HG03280 (cell line): ENCODE results near the gene TFIP11.
"Not testable (repeated sequence)": the region's sequence is repeated elsewhere in the genome, so short reads cannot be mapped to it uniquely, and the experiment has no call there.

Source experiments
- ATAC-seq: cut with Tn5 transposase; IDR thresholded peaks from one replicate; pipeline ENCODE4 v1.9.1; 2021; ENCODE audit warnings: mild to moderate bottlenecking, moderate library complexity; ENCODE audit not compliant: unreplicated experiment

TFIP11 gene

DNA sequence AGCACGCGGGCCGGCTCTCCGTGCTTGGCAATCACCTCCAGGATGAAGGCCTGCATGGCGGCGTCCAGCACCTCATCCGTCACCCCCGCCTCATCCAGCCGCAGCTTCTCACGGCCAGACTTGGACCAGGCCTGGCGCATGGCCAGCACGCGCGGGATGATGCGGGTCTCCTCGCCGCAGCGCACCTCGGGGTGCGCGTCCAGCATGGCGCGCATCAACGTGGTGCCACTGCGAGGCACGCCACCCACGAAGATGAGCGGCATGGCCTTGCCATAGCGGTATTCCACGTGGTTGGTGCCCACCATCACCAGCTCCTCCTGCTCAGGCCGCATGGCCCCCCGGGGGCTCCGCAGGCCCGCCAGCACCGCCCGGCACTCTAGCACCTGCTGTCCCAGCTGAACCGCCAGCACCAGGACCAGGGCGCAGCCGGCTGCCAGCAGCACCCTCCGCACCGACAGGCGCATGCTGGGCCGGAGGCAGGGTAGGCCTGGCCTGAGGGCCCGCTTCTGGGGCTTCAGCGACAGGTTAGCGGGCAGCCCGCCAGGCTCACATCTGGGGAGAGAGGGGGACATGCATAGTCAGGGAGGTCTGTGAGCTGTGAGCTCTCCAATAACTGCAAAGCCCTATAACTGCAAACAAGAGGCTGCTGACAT is 29.0 kb upstream of the TFIP11 start:
- ATAC-seq, result no peak

DNA sequence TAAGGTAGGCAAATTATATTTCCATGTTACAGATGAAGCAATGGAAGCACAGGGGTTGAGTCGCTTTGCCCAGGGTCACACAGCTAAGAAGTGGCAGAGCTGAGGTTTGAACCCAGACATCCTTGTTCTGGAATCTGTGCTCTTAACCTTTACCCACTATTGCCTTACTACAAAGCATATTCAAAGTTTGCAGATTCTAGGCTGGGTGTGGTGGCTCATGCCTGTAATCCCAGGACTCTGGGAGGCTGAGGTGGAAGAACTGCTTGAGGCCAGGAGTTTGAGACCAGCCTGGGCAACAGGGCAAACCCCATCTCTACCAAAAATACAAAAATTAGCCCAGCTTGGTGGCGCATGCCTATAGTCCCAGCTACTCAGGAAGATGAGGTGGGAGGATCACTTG is 27.8 kb upstream of the TFIP11 start:
- ATAC-seq, result no peak

DNA sequence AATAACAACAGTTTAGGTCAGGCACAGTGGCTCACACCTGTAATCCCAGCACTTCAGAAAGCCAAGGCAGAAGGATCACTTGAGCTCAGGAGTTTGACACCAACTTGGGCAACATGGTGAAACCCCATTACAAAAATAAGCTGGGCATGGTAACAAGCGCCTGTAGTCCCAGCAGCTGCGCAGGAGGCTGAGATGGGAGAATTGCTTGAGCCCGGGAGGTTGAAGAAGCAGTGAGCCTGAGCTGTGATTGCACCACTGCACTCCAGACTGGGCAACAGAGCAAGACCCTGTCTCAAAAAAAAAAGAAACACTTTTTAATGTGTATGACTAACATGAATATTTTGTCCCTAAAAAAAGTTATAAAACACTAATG is 24.5 kb upstream of the TFIP11 start:
- no peak for ATAC-seq

DNA sequence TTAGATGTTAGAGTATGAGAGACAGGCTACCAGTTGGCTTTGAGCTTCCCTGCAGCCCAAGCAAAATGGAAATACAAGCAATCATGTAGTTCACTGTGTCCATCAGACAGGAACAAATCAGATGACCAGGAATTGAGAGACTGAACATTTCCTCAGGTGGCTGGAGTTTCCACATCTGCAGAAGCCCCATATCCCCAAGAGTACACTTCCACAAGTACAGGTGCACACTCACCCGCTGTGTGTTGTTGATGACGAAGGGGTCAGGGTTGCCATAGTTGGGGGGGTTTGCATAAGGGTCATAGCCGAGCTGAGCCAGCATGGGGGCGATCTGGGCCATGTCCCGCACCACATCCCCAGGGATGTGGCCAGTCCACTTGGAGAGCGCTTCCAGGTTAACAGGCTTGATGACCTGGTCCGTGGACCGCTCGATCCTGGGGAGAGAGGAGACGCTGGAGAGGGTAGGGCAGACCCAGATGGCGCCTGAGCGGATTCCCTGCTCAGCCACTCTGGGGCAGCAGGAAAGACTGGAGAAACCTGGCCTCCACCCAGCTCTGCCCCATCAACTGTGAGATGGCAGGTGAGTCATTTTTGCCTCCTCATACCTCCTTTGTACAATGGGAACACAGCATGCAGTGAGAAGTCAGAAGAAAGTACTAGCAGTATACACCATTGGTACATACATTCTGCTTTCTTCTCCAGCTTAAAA is 23.9 kb upstream of the TFIP11 start:
- ATAC-seq, result no peak

DNA sequence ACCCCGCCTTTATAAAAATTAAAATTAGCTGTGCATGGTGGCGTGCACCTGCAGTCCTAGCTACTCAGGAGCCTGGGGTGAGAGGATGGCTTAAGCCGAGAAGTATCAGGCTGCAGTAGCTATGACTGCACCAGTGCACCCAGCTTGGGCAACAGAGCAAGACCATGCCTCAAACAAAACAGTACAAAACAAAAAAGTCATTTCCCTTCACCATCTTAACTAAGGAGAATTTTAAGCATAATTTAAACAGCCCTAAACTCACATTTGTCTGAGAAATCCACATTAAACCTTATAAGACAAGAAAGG is 23.3 kb upstream of the TFIP11 start:
- ATAC-seq, result no peak

DNA sequence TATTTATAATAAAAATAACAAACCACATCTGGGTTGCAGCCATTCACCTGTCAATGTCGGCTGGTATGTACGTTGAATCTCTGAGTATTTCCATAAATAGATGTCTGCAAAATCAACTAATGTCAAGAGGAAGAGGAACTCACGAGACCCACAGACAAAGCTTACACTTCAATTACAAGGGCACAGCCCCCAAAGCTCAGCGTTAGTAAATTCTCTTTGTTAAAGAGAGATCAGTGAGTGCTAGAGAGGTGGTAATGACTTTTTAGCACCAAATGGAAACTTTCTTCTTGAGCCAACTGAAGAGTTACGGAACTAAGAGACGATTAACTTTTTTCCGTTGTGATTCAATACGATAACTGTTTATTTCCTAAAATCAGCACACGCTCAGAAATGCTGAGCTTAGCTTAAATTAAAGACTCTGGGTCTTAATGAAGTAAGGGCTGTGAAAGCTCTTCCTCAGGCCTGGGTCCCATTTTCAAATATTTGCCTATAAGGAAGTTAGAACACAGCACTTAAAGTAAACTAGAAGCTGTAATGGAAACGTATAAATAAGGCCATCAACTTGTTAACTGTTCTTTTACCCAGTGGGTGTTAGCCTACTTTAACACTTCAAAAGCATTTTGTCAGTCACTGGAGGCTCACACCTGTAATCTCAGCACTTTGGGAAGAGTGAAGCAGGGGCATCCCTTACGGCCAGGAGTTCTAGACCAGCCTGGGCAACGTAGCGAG is 22.8 kb upstream of the TFIP11 start:
- ATAC-seq, result no peak

DNA sequence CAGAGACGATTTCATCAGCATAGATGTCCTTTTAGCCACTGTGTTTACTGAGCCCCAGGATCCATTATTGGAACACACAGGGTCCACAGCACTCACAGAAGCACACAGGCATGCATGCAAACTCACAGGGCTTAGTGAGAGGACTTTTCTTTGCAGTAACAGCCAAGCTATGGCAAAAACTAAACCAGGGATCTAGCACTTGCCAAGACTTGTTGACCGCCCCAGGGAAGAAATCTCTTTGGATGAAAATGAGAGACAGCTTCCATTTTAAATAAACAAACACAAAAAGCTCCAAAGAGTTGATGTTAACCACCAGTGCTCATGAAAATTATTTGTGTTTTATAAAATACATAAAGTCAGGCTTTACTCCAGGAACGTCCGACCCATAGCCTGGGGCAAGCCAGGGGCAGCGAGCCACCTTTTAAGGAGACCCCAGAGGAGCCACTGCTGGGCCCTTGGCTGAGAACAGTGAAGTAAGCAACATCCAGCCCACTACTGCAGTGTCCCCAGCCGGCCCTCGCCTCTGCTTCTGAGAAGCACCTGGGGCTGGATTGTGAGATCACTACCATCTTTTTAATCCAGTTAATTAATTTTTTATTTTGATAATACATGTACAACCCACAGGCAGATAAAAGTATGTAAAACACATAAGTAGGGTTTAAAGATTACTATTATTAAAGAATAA is 22.0 kb upstream of the TFIP11 start:
- no peak for ATAC-seq

DNA sequence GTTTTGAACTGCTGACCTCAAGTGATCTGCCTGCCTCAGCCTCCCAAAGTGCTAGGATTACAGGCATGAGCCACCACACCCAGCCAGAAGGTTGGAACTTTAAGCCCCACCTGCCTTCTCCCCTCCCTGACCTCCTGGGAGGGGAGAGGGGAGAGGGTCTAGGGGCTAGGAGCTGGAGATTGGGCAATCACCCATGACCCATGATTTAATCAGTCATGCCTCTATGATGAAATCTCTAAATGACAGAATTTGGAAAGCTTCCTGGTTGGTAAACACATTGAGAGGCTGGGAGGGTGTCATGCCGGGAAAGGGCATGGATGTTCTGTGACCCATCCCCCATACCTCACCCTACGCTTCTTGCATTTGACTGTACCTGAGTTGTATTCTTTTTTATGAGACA is 17.1 kb upstream of the TFIP11 start:
- ATAC-seq, result no peak

DNA sequence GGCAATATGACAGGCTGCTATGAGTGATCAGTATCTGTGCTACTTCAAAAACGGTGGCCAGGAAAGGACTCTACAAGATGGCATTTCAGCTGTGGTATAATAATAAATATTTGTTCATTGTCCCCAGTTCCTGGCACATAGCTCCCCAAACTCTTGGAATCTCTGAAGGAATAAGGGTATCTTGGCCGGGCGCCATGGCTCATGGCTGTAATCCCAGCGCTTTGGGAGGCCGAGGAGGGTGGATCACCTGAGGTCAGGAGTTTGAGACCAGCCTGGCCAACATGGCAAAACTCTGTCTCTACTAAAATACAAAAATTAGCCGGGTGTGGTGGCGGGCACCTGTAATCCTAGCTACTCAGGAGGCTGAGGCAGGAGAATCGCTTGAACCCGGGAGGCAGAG is 16.2 kb upstream of the TFIP11 start:
- not testable (repeated sequence) for ATAC-seq

DNA sequence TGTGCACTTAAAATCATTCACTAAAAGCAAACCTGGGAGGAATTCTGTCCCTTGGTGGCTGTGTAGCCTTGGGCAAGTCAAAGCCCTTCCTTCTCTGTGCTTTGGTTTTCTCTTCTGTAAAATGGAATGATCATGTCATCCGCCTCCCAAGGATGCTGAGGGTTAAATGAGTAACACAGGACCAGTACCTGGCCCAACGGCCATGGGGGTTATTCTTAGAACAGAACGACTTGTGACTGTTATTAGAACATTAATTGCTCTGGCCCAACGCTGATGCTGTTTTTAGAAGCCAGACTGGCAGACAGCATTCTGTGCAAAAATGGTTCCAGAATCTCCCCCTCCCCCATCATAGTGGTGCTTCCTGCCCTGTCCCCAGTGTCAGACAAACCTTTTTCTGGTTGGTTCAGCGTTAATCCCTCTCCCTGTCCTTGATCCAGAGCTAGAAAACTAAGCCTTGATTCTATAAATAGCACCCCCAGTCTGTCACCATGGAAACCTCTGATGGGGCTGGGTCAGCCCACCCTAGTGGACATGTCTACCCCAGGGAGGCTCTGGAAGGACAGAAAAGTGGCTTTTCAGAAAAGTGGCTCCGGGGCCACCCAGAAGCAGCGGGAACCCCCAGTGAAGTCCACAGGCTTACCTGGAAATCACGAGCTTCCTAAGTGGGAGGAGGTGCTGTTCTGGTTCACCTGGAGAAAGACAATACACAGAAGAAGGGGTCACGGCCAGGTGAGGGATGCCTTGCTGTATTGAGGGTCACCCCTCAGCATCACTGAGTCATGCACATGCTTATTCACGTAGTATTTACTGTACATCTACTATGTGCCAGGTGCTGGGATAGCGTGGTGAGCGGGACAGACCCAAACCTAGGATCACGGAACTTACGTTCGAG is 15.5 kb upstream of the TFIP11 start:
- ATAC-seq, result no peak

DNA sequence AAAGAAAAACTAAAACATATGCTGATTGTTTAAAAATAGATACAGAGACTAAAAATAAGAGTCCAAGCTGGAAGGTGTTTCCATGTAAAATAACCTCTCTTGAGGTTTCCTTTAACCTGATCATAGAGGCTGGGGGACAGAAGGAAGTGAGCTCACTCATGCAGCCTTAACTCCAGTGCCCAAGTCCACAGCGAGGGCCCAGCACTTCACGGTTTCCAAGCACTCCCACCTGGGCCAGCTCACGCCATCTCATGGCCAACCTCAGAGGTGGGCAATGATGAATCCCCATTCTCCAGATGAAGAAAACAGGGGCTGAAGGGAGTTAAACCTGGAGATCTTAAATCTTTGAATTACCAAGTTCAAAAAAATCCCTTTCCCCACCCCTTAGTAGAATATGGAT is 14.9 kb upstream of the TFIP11 start:
- no peak for ATAC-seq

DNA sequence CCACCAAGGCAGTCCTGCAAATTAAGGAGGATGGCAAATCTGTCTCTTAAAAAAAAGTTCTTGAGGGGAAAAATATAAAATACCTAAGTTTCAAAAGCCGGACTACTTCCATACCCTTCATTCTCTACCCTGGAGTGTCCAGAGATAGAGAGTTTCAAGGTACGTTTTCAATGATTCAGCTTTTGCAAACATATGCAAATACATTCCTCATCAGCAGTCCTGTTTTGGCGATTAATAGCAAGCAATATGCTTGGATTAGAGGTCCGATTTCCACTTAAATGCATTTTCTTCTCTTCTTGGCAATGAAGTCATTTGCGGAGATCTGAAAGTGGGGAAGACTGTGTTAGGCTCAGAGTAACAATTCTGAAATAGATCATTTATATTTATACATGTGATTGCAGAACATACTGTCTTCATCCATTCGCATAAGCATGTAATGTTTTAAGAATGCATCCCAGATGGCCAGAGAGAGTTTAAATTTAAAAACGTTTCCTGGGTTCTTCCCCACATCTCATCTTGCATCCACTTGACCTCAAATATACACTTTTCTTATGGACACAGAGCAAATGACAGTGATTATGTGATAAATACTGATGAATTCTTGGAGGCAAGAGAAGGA is 13.8 kb upstream of the TFIP11 start:
- ATAC-seq, result no peak

DNA sequence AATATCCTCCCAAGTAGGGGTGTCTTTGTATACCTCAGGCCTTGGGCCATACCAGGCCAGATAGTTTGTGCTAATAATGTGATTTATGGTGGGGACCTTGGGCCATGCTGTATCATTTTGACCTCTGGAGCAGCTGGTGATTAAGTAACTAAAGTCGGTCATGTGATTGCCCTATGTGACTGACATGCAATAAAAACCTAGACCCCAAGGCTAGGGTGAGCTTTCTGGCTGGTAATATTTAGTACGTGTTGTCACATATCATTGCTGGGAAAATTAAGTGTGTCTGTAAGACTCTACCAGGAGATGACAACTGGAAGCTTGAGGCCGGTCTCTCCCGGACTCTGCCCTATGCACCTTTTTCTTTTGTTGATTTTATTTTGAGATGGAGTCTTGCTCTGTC is 12.6 kb upstream of the TFIP11 start:
- ATAC-seq, result no peak

DNA sequence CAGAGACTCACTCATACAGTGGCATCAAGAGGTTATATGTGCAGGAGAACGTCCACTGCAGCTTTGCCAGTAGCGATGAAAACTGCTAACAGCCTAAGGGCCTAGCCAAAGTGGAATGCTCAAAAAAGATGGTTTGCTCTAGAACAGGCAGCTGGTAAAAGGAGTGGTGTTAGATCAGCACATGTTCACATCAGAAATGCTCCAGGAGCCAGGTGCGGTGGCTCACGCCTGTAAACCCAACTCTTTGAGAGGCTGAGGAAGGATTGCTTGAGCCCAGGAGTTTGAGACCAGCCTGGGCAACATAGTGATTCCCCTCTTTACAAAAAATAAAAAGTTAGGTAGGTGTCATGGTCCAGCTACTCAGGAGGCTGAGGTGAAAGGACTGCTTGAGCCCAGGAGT is 10.3 kb upstream of the TFIP11 start:
- ATAC-seq, result no peak

DNA sequence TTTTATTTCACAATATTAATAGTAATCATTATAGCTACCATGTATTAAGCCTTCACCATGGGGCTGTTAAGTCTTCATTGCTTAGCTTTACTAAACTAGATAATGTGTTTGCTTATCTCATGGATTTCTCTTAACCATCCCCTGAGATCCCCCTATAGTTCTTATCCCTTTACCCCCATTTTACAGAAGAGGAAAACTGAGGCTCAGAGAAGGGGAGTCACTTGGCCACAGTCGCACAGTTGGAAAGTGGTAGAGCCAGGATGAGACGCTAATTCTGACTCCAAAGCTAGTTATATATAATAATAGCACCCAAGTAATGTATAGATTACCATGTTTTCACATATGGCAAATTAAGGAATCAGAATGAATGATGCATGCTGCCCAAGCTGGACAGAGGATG is 9.7 kb upstream of the TFIP11 start:
- no peak for ATAC-seq

DNA sequence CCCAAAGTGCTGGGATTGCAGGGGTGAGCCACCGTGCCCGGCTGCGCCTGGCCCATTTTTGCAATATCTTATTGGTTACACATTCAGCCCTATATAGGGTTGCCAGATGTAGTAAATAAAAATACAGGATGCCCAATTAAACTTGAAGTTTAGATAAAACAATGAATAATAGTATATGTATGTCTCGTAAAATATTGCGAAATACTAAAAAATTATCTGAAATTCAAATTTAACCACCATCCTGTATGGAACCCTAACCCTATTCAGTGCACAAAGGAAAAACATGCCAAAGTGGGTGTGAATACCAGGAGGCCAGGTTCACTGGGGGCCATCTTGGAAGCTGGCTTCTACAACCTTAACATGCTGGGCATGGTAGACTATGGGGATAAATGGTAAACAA is 5.2 kb upstream of the TFIP11 start:
- ATAC-seq, result no peak

DNA sequence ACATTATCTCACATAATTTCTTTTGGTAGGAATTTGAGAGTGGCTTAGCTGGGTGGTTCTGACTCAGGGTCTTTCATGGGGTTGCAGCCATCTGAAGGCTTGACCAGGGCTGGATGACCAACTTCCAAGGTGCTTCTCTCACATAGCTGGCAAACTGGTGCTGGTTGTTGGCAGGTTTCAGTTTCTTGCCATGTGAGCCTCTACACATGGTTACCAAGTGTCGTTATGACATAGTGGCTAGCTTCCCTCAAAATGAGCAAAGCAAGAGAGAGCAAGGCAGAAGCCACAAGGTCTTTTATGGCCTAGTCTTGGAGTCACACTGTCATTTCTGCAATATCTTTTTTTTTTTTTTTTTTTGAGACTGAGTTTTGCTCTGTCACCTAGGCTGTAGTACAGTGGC is 4.2 kb upstream of the TFIP11 start:
- no peak for ATAC-seq

DNA sequence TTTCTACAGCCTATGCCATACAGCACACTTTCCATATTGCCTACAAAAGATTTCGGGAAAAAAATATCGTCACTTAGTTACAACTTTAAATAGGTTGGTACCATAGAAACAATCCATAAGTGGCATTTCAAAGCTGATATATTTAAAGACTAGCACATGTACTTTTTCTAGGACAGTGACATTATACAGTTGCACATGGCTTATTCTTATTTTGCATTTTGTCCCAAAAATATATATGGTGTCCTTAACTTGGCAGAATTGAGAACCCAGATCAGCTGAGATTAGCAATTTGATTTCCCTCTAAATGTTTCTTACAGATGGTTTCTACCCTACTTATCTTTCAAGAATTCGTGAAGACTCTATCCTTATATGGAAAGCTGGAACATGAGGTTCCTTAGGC is 3.7 kb upstream of the TFIP11 start:
- no peak for ATAC-seq

DNA sequence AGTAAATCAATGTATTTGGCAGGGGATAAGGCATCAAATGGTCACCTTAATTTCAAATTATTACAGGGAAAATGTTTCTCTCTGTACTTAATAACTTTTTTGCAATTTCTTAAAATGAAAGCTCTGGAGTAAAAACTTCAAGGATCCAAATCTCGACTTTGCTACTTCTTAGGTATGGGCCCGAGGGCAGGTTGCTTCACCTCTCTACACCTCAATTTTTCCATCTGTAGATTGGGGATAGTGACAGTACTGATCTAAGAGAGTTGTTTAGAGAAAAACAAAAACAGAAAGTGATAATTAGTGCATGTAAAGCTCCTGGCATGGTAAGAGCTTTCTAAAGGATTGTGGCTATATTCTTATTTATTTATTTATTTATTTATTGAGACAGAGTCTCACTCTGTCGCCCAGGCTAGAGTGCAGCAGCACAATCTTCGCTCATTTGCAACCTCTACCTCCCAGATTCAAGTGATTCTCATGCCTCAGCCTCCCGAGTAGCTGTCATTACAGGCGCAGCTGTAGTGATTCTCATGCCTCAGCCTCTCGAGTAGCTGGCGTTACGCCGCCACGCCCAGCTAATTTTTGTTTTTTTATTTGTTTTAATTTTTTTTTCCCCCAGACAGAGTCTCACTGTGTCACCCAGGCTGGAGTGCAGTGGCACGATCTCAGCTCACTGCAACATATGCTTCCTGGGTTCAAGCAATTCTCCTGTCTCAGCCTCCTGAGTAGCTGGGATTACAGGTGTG is 2.3 kb upstream of the TFIP11 start:
- ATAC-seq, result no peak

DNA sequence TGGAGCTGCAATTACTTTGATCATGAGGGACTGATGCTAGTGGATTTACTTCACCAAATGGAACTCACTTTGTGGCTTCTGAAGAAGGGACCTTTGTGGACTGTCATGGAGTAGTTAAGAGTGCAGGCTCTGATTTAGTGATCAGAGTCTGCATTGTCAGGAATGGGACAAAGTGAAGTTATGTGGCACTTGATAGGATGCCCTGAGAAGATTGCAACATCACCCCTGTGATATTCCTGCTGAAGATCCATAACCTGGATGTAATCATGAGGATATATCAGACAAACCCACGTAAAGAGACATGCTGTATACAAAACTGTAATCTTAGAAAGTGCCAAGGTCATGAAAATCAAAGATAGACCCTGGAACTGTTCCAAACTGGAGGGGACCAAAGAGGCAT is 1.6 kb upstream of the TFIP11 start:
- no peak for ATAC-seq
